K562 (cell line): ENCODE measurements around the gene EFCAB8.

Experiments
- BRCA1 ChIP-seq, 2 experiments: fragments of 450-650 bp in 1 of 2; sonication (generic) in 1 of 2; formaldehyde crosslinking in 1 of 2; IDR thresholded peaks; 2 replicates each; pipeline versions ENCODE4 v1.5.0 to v1.6.1; 2017 to 2020; ENCODE audit warnings: mild to moderate bottlenecking in 1 of 2, missing genetic modification reagents in 1 of 2
- CBX2 ChIP-seq: fragments of 200-600 bp; sonication (generic); IDR thresholded peaks from one replicate; pipeline ENCODE4 v1.6.1; 2012; ENCODE audit warnings: mild to moderate bottlenecking, low read length, inconsistent platforms; ENCODE audit not compliant: insufficient read depth, poor library complexity, severe bottlenecking
- ELF4 ChIP-seq: fragments of 450-650 bp; formaldehyde crosslinking; IDR thresholded peaks from 2 replicates; pipeline ENCODE4 v1.4.0; 2022; ENCODE audit warnings: missing genetic modification characterization
- MTA3 ChIP-seq: fragments of 450-650 bp; formaldehyde crosslinking; IDR thresholded peaks from 2 replicates; pipeline ENCODE4 v1.6.1; 2017; ENCODE audit warnings: mild to moderate bottlenecking, borderline replicate concordance
- POLR3G ChIP-seq: IDR thresholded peaks from 2 replicates; pipeline ENCODE4 v1.6.1; 2011; ENCODE audit not compliant: insufficient read length, insufficient replicate concordance; ENCODE audit errors: extremely low read depth
- USF1 ChIP-seq: sonication (generic); formaldehyde crosslinking; IDR thresholded peaks from 2 replicates; pipeline ENCODE4 v1.9.0; 2022; ENCODE audit warnings: mild to moderate bottlenecking, missing genetic modification reagents
- YY1 ChIP-seq, 3 experiments: IDR thresholded peaks; 2 replicates each; pipeline ENCODE4 v1.6.1; 2011; ENCODE audit warnings: low read length in 2 of 3, mild to moderate bottlenecking in 2 of 3, moderate library complexity in 2 of 3, borderline replicate concordance in 1 of 3, control low read depth in 1 of 3, low read depth in 1 of 3; ENCODE audit not compliant: insufficient read depth in 3 of 3, insufficient replicate concordance in 2 of 3, control insufficient read depth in 1 of 3, insufficient read length in 1 of 3; ENCODE audit errors: extremely low read depth in 1 of 3

GRCh38 chr20:32823737-32824588 is 34.8 kb upstream of the EFCAB8 start:
- TF ChIP-seq POLR3G, result no peak
- TF ChIP-seq ELF4 (CRISPR knock-in tag), result no peak
- TF ChIP-seq USF1 (CRISPR knock-in tag), result no peak
- TF ChIP-seq BRCA1 (IDR thresholded peaks at IDR 0.05), result no peak
- no peak for TF ChIP-seq BRCA1 (CRISPR knock-in tag; IDR thresholded peaks at IDR 0.05)
- TF ChIP-seq YY1 (IDR thresholded peaks at IDR 0.05; ENCODE audit: borderline replicate concordance in 1 of 3, control insufficient read depth in 1 of 3, extremely low read depth in 1 of 3, insufficient read depth in 3 of 3, insufficient read length in 1 of 3, insufficient replicate concordance in 2 of 3, low read depth in 1 of 3, low read length in 2 of 3), result no peak
- TF ChIP-seq CBX2, result no peak
- no peak for TF ChIP-seq MTA3
